NCI-H2107 treated with DMSO at 0.1 percent for 48 hours (cell line): ENCODE data around the gene C9orf50.
"Not testable (repeated sequence)": the region's sequence is repeated elsewhere in the genome, so short reads cannot be mapped to it uniquely, and the experiment has no call there.

ENCODE experiments used
- DNase-seq: peaks from one replicate; lab custom pipeline; 2025; ENCODE audit not compliant: unreplicated experiment; lab: John Stamatoyannopoulos, UW

The C9orf50 gene

GRCh38 chr9:129648092-129648763 is 27.3 kb upstream of the C9orf50 start:
- no peak for DNase-seq

DNA sequence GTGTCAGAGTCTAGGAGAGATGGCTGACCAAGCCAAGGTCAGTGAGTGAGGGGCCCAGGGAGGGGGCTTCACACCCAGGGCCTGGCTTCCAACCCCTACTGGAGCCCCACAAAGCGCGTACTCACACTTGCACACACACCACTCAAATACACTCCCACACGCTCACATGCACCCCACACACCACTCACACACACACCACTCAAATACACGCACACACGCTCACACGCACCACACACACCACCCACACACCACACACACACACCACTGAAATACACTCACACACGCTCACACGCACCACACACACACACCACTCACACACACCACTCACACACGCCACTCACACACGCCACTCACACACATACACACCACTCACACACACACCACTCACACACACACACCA is 26.7 kb upstream of the C9orf50 start:
- no peak for DNase-seq

DNA sequence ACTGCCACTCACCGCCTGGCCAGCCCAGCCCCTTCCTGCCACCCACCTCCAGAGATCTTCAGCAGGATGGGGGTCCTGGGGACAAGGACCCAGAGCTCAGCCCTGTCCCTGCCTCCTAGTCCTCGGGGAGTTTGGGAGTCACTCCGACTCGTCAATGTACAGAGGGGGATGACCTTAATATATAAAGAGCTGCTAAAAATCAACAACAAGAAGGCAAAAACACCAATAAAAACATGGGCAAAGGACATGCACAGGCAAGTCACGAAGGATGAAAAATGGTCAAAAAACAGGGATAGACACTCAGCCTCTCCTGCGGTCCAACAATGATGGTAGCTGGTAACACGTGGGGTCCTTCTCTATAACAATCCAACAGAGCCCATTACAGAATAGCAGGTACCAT is 25.8 kb upstream of the C9orf50 start:
- no peak for DNase-seq

DNA sequence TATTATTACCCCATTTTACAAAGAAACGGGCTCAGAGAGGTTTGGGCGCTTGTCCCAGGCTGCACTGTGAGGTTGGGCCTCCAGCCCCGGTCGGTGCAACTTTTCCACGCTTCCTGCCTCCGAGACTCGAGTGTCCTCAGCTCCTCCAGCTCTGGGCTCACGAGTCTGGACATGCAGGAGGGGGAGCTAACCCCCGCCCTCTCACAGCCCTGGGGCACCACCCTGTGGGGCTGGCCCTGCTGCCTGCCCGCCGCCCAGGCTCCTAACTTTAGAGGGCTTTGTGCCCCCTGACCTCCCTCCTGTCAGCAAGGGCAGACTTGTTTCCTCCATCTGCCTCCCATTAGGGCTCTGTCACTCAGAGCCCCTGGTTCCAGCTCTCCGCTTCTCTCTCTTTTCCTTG is 25.4 kb upstream of the C9orf50 start:
- DNase-seq = no peak

DNA sequence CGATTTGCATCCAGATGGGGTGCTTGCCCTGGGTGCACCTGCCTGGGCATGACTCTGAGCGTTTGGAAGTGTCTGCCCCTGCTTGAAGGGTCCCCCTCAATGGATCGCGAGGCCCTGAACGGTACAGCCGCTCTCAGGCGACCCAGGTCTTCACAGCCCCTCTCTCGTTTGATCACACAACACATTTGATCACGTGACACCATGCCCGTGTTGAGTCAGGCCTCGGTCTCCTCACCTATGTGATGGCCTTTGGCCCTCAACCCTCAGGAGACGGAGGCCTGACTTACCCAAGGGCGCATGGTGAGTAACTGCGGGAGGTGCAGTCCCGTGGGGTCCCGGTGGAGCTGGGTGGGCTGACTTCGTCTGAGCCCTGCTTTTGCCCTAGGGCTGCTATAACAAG is 24.0 kb upstream of the C9orf50 start:
- no peak for DNase-seq

GRCh38 chr9:129644365-129644764 is 23.5 kb upstream of the C9orf50 start:
- no peak for DNase-seq

GRCh38 chr9:129643706-129644105 is 22.8 kb upstream of the C9orf50 start:
- no peak for DNase-seq

DNA sequence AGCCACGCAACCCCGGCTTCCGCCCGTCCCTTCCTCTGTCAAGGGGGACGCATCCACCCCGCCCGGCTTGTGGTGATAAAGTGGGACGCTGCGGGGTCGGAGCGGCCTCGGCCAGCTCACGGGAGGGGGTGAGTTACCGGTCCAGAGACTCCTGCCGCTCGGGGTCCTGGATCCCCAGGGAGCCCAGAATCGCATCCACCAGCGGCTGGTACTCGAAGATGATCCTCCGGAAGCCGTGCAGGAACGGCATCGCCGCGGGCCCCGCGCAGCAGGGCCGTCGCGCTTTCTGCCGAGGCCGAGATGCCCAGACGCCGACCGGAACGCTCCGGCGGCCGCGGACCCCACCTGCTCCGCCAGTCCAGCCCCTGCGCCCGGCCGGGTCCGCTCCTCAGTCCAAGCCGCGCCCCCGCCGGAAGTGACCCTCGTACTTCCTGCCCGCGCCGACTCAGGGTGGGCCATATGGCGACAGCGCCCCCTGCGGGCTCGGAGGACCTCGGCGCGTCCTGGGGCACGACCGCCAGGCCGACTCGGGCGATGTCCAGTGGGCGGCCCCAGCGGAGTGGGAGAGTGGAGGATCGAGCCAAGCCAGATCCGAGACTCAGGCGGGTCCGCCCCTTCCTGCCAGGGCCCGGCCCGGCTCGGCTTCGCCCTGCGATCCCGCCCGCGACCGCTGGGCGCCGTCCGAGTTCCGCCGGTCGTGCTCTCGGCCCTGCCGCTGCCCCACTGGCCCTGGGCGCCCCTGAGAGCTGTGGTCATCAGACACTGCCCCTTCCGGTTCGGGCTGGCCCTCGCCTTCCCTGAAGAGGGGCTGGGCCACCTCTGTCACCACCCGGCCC is 21.1 kb upstream of the C9orf50 start, which contains the start of gene ASB6:
ASB6 (minus strand) TSS at position 402 of the 836 bp plus-strand sequence; CDS start at position 250, 152 bp downstream.
- DNase-seq = peak; percentile 40

- DNase-seq = no peak
Observed at GRCh38 chr9:129640871-129641749, 20.2 kb upstream of the C9orf50 start.

GRCh38 chr9:129640086-129640870 is 19.4 kb upstream of the C9orf50 start:
- peak; percentile 33 for DNase-seq

GRCh38 chr9:129639756-129640085 is 18.8 kb upstream of the C9orf50 start:
- no peak for DNase-seq

- DNase-seq = no peak
Observed at GRCh38 chr9:129639034-129639630, 18.2 kb upstream of the C9orf50 start.

DNA sequence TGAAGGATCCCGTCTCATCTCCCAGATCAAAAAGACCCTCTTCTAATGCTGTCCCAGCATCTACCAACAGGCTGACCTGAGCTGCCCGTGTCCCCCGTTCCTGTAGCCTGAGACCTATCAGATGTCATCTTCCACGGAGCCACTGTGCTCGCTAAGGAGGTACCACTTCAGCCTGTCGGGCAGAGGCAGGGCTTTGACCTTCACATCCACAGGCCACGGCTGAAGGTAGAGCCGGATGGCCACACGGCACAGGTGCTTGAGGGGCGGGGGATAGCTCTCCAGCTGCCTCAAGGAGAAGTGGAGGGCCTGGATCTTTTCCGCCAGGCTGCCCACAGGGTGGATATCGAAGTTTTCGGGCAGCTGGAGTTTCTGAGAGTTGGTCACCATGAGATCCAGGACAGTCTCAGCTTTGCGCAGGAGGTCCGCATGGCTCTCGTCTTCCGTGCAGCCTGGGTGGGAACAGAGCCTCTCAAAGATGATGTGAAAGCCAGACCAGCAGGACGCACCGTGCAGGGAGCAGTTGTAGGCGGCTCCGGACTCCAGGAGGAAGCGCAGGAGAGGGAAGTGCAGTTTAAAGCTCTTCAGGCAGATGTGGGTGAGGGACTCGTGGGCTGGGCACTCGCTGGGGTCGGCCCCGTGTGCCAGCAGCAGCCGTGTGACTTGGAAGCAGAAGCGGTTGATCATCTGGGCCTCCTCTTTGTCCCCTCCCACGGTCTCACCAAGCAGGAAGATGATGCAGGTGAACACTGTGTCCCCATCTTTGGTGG is 17.0 kb upstream of the C9orf50 start:
- no peak for DNase-seq

DNA sequence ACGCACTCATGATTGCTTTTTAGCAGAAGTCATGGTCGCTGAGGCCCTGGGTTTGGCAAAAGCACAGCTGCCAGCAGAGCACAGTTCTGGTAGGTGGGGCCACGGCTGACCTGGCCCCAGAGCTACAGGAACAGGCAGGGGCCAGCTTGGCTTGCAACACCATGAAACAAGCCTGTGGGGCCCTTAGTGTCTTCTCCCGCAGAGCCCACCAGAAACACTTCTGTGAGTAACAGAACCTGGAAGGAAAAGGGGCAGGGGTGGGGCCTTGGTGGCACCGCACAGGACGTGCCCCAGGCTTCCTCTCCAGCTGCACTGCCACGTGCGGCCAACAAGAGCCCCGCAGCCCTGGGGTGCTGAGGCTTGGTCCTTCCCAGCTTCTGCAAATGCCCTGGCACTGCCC is 16.2 kb upstream of the C9orf50 start:
- no peak for DNase-seq

DNA sequence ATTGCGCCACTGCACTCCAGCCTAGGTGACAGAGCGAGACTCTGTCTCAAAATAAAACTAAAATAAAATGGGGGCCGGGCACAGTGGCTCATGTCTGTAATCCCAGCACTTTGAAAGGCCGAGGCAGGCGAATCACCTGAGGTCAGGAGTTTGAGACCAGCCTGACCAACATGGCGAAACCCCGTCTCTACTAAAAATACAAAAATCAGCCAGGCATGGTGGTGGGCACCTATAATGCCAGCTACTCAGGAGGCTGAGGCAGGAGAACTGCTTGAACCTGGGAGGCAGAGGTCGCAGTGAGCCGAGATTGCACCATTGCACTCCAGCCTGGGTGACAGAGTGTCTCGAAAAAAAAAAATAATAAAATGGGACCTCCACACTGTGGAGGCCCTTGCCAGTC is 15.4 kb upstream of the C9orf50 start:
- not testable (repeated sequence) for DNase-seq

GRCh38 chr9:129635099-129636065 is 14.5 kb upstream of the C9orf50 start:
- no peak for DNase-seq

GRCh38 chr9:129633848-129634247 is 12.9 kb upstream of the C9orf50 start:
- no peak for DNase-seq

- DNase-seq = no peak
Observed at GRCh38 chr9:129633207-129633606, 12.3 kb upstream of the C9orf50 start.
